HepG2 (cell line): ENCODE data around the gene ZNRD2. TPM values are rescaled to one million over a fixed set of nuclear protein-coding genes. Genes with fewer than 3 reads are reported as not detected.

Experiments
- CENPX ChIP-seq: sonication (generic); formaldehyde crosslinking; IDR thresholded peaks from 2 replicates; pipeline ENCODE4 v1.9.0; 2021; ENCODE audit warnings: mild to moderate bottlenecking, missing genetic modification reagents, moderate library complexity
- EP300 ChIP-seq, 3 experiments: sonication (generic) in 1 of 3; formaldehyde crosslinking in 1 of 3; IDR thresholded peaks; 2 replicates each; pipeline versions ENCODE4 v1.5.1 to v1.6.1; 2011 to 2020; ENCODE audit warnings: low read depth in 2 of 3, low read length in 2 of 3, borderline replicate concordance in 1 of 3, improper control_type of control experiment in 1 of 3, mild to moderate bottlenecking in 1 of 3, missing genetic modification reagents in 1 of 3, moderate library complexity in 1 of 3
- ETV5 ChIP-seq: IDR thresholded peaks from 2 replicates; pipeline ENCODE4 v1.6.1; 2018; ENCODE audit warnings: missing biosample characterization, missing genetic modification reagents, inconsistent platforms, borderline replicate concordance
- MTA1 ChIP-seq: sonication (generic); formaldehyde crosslinking; IDR thresholded peaks from 2 replicates; pipeline ENCODE4 v1.4.0; 2020; ENCODE audit warnings: missing genetic modification reagents, mild to moderate bottlenecking, borderline replicate concordance
- NKX3-1 ChIP-seq: sonication (generic); formaldehyde crosslinking; IDR thresholded peaks from 2 replicates; pipeline ENCODE4 v1.5.0; 2020; ENCODE audit warnings: missing genetic modification reagents
- RNF219 ChIP-seq: sonication (generic); formaldehyde crosslinking; IDR thresholded peaks from 2 replicates; pipeline ENCODE4 v1.5.0; 2020; ENCODE audit warnings: mild to moderate bottlenecking, missing genetic modification reagents
- SALL2 ChIP-seq: sonication (generic); formaldehyde crosslinking; IDR thresholded peaks from 2 replicates; pipeline ENCODE4 v1.8.1; 2023; ENCODE audit warnings: mild to moderate bottlenecking, missing genetic modification reagents, inconsistent platforms
- SRF ChIP-seq: IDR thresholded peaks from 2 replicates; pipeline ENCODE4 v1.6.1; 2011; ENCODE audit warnings: mild to moderate bottlenecking, low read depth, low read length, moderate library complexity
- ZNF460 ChIP-seq: sonication (generic); formaldehyde crosslinking; IDR thresholded peaks from 2 replicates; pipeline ENCODE4 v1.5.1; 2020; ENCODE audit warnings: missing genetic modification reagents, mild to moderate bottlenecking, borderline replicate concordance
- ZNF503 ChIP-seq: sonication (generic); formaldehyde crosslinking; IDR thresholded peaks from 2 replicates; pipeline ENCODE4 v1.4.0; 2020; ENCODE audit warnings: missing genetic modification reagents
- ZNF790 ChIP-seq: sonication (generic); formaldehyde crosslinking; IDR thresholded peaks from 2 replicates; pipeline ENCODE4 v1.8.0; 2022; ENCODE audit warnings: missing genetic modification reagents, mild to moderate bottlenecking, borderline replicate concordance
- ZSCAN12 ChIP-seq: sonication (generic); formaldehyde crosslinking; IDR thresholded peaks from 2 replicates; pipeline ENCODE4 v1.9.0; 2021; ENCODE audit warnings: mild to moderate bottlenecking, missing genetic modification reagents
- polyA plus RNA-seq, 8 experiments: library from polyadenylated mRNA; depleted of rRNA in 3 of 8; stranded (reverse) in 7 of 8; unstranded in 1 of 8; fragments of >200 nt; fragmentation: Illumina TruSeq in 4 of 8; extraction: Trizol in 4 of 8; gene quantifications; 2 replicates each; pipeline versions ENCODE4 v1.2.1 to v1.2.3, GENCODE V29; 2011 to 2016; ENCODE audit warnings: low read depth in 4 of 8, missing spikeins in 1 of 8, mixed read lengths in 1 of 8; ENCODE audit not compliant: insufficient read depth in 1 of 8
- total RNA-seq, 5 experiments: library from RNA; depleted of rRNA; stranded (reverse); fragments of >200 nt; fragmentation: Illumina TruSeq; extraction: Trizol; gene quantifications; 2 replicates each; pipeline ENCODE4 v1.2.3, GENCODE V29; 2016; ENCODE audit warnings: low read depth in 1 of 5
- TF ChIP-seq, protein P1 (sequence below): sonication (generic); formaldehyde crosslinking; conservative IDR thresholded peaks from 2 replicates; pipeline ENCODE4 v1.4.0; 2020; ENCODE audit warnings: mild to moderate bottlenecking, missing genetic modification reagents, moderate library complexity
- TF ChIP-seq, protein P2 (sequence below): sonication (generic); formaldehyde crosslinking; IDR thresholded peaks from 2 replicates; pipeline ENCODE4 v1.4.0; 2020; ENCODE audit warnings: missing genetic modification reagents
- TF ChIP-seq, protein P3 (sequence below): IDR thresholded peaks from 2 replicates; pipeline ENCODE4 v1.4.0; 2020; ENCODE audit warnings: mild to moderate bottlenecking, missing genetic modification reagents

Gene ZNRD2
- total and polyA plus RNA-seq, 2 of the 13 experiments (the other 11 are each of a cell fraction or from before 2014, with no cell fraction given): 29.2 to 34.0 TPM

- TF ChIP-seq, protein P1, sequence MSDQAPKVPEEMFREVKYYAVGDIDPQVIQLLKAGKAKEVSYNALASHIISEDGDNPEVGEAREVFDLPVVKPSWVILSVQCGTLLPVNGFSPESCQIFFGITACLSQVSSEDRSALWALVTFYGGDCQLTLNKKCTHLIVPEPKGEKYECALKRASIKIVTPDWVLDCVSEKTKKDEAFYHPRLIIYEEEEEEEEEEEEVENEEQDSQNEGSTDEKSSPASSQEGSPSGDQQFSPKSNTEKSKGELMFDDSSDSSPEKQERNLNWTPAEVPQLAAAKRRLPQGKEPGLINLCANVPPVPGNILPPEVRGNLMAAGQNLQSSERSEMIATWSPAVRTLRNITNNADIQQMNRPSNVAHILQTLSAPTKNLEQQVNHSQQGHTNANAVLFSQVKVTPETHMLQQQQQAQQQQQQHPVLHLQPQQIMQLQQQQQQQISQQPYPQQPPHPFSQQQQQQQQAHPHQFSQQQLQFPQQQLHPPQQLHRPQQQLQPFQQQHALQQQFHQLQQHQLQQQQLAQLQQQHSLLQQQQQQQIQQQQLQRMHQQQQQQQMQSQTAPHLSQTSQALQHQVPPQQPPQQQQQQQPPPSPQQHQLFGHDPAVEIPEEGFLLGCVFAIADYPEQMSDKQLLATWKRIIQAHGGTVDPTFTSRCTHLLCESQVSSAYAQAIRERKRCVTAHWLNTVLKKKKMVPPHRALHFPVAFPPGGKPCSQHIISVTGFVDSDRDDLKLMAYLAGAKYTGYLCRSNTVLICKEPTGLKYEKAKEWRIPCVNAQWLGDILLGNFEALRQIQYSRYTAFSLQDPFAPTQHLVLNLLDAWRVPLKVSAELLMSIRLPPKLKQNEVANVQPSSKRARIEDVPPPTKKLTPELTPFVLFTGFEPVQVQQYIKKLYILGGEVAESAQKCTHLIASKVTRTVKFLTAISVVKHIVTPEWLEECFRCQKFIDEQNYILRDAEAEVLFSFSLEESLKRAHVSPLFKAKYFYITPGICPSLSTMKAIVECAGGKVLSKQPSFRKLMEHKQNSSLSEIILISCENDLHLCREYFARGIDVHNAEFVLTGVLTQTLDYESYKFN (CRISPR knock-in tag): peak; percentile 24; the same call in 1 of the 2 replicates
- no peak for TF ChIP-seq RNF219 (CRISPR knock-in tag)
- TF ChIP-seq ZNF790 (CRISPR knock-in tag): no peak
- peak; percentile 58; the same call in 1 of the 2 replicates for TF ChIP-seq MTA1 (CRISPR knock-in tag)
- no peak for TF ChIP-seq ZSCAN12
- TF ChIP-seq ZNF503 (CRISPR knock-in tag): peak; percentile 60; the same call in 1 of the 2 replicates
- TF ChIP-seq EP300 (IDR thresholded peaks at IDR 0.05; ENCODE audit: low read depth in 2 of 2, low read length in 2 of 2): peak in 1 of 2 experiments; percentile 36; a peak in 1 of 4 replicates
- no peak for TF ChIP-seq EP300 (CRISPR knock-in tag; IDR thresholded peaks at IDR 0.05; ENCODE audit: borderline replicate concordance)
- TF ChIP-seq, protein P2, sequence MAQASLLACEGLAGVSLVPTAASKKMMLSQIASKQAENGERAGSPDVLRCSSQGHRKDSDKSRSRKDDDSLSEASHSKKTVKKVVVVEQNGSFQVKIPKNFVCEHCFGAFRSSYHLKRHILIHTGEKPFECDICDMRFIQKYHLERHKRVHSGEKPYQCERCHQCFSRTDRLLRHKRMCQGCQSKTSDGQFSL (CRISPR knock-in tag): peak; percentile 81
- TF ChIP-seq SRF: no peak
- peak; percentile 55; the same call in 1 of the 2 replicates for TF ChIP-seq SALL2 (CRISPR knock-in tag)
- TF ChIP-seq ETV5: peak; percentile 62; the same call in 1 of the 2 replicates
- TF ChIP-seq ZNF460 (CRISPR knock-in tag): no peak
- TF ChIP-seq NKX3-1 (CRISPR knock-in tag): no peak
- no peak for TF ChIP-seq CENPX (CRISPR knock-in tag)
- TF ChIP-seq, protein P3, sequence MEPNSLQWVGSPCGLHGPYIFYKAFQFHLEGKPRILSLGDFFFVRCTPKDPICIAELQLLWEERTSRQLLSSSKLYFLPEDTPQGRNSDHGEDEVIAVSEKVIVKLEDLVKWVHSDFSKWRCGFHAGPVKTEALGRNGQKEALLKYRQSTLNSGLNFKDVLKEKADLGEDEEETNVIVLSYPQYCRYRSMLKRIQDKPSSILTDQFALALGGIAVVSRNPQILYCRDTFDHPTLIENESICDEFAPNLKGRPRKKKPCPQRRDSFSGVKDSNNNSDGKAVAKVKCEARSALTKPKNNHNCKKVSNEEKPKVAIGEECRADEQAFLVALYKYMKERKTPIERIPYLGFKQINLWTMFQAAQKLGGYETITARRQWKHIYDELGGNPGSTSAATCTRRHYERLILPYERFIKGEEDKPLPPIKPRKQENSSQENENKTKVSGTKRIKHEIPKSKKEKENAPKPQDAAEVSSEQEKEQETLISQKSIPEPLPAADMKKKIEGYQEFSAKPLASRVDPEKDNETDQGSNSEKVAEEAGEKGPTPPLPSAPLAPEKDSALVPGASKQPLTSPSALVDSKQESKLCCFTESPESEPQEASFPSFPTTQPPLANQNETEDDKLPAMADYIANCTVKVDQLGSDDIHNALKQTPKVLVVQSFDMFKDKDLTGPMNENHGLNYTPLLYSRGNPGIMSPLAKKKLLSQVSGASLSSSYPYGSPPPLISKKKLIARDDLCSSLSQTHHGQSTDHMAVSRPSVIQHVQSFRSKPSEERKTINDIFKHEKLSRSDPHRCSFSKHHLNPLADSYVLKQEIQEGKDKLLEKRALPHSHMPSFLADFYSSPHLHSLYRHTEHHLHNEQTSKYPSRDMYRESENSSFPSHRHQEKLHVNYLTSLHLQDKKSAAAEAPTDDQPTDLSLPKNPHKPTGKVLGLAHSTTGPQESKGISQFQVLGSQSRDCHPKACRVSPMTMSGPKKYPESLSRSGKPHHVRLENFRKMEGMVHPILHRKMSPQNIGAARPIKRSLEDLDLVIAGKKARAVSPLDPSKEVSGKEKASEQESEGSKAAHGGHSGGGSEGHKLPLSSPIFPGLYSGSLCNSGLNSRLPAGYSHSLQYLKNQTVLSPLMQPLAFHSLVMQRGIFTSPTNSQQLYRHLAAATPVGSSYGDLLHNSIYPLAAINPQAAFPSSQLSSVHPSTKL: no peak; the same call in 1 of the 2 replicates
Measured at GRCh38 chr11:65574109-65574810, 4.0 kb downstream of the ZNRD2 start (continued).
